ENCODE results near the gene MED13.

DNA sequence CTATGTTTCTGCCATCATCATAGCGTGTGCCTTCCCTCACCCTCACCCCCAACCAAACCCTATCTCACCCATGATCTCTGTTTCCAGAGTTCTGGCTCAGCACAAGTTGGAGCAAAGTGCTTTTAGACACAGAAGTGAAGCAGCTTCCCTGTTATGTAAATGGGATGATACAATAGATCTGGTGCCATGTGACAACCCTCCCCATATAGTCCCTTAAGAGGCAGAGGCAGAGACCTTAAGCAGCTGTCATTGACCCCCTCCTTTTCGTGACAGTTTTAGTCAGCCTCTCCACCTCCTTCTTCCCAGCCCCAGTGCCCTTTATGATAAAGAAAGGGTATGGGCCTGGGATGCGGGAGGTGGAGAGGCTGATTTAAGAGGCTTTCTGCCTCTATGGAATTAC, 40.3 kb upstream of the MED13 start:
- no peak for TF ChIP-seq EZH2phosphoT487 (IDR thresholded peaks at IDR 0.05; ENCODE audit: insufficient read depth, low read depth)
- no peak for TF ChIP-seq EZH2 (IDR thresholded peaks at IDR 0.05; ENCODE audit: insufficient read depth, poor library complexity, severe bottlenecking)
